HepG2 (cell line): ENCODE results near the gene TMEM218. TPM values are rescaled to one million over a fixed set of nuclear protein-coding genes. Genes with fewer than 3 reads are reported as not detected.

Experiments
- ATAC-seq: fragments of 200-7000 bp; cut with Tn5 transposase; 3 replicates; pipeline ENCODE4 v1.9.1; 2020; ENCODE audit warnings: mild to moderate bottlenecking, moderate library complexity
- BruUV-seq: library from RNA; stranded (reverse); fragments of 400-500 nt; replicated peaks from 2 replicates; lab custom pipeline; 2021; lab: Mats Ljungman, UMichigan
- CTCF ChIA-PET: fragments of 300-600 bp; formaldehyde crosslinking; extraction: SDS; loops from one replicate; lab custom pipeline; 2021; ENCODE audit warnings: low total read pairs, inconsistent platforms, low intra/inter-chr PET ratio; lab: Yijun Ruan, JAX
- POLR2A ChIA-PET: fragments of 350-600 bp; sonication (Branson Sonifier 250); formaldehyde crosslinking; loops from one replicate; lab custom pipeline; 2020; ENCODE audit warnings: antibody characterized with exemption, inconsistent platforms; lab: Yijun Ruan, JAX
- DNase-seq: peaks from one replicate; pipeline ENCODE4 v3.0.0-alpha.2; 2015; ENCODE audit warnings: low spot score
- FAIRE-seq: peaks from 3 replicates; lab custom pipeline; 2011; peaks lifted over from hg19 to GRCh38; lab: Jason Lieb, UNC
- H2AFZ ChIP-seq: one replicate; pipeline ENCODE4 v1.6.1; 2011; ENCODE audit warnings: low read length, inconsistent platforms
- H3K27ac ChIP-seq: fragments of 300-600 bp; 3 replicates; pipeline ENCODE4 v1.8.0; 2011; ENCODE audit warnings: mixed run types, mild to moderate bottlenecking, mixed read lengths, low read length, inconsistent platforms; ENCODE audit not compliant: insufficient read depth; ENCODE audit errors: extremely low read length
- H3K27me3 ChIP-seq, 2 experiments: fragments of 200-600 bp in 1 of 2; 2 replicates in 1 of 2; 3 replicates in 1 of 2; pipeline versions ENCODE4 v1.6.0 to v1.8.0; 2011; ENCODE audit warnings: low read length in 2 of 2, mild to moderate bottlenecking in 2 of 2, moderate library complexity in 2 of 2, inconsistent platforms in 1 of 2; ENCODE audit not compliant: insufficient read depth in 2 of 2, control insufficient read depth in 1 of 2
- H3K36me3 ChIP-seq, 2 experiments: fragments of 200-600 bp in 1 of 2; replicated peaks in 1 of 2; 2 replicates in 1 of 2; 3 replicates in 1 of 2; pipeline versions ENCODE4 v1.5.1 to v1.8.0; 2011; ENCODE audit warnings: low read length in 2 of 2, inconsistent platforms in 1 of 2; ENCODE audit not compliant: insufficient read depth in 2 of 2, control insufficient read depth in 1 of 2
- H3K4me1 ChIP-seq: 2 replicates; pipeline ENCODE4 v1.5.1; 2012; ENCODE audit warnings: low read length, inconsistent platforms; ENCODE audit not compliant: insufficient read depth
- H3K4me2 ChIP-seq: 2 replicates; pipeline ENCODE4 v1.6.0; 2011; ENCODE audit warnings: low read depth, low read length, inconsistent platforms
- H3K4me3 ChIP-seq, 3 experiments: fragments of 200-600 bp in 1 of 3; sonication (generic), shearing (Covaris generic) in 1 of 3; replicated peaks in 1 of 3; 2 replicates each; pipeline ENCODE4 v1.5.1; 2011 to 2016; ENCODE audit warnings: low read length in 3 of 3, inconsistent platforms in 2 of 3, low read depth in 2 of 3, mild to moderate bottlenecking in 2 of 3, control low read depth in 1 of 3, mixed read lengths in 1 of 3; ENCODE audit not compliant: insufficient read depth in 1 of 3
- H3K79me2 ChIP-seq: one replicate; pipeline ENCODE4 v1.6.1; 2011; ENCODE audit warnings: low read length, inconsistent platforms; ENCODE audit not compliant: insufficient read depth
- H3K9ac ChIP-seq: 2 replicates; pipeline ENCODE4 v1.6.0; 2011; ENCODE audit warnings: mild to moderate bottlenecking, low read depth, low read length, inconsistent platforms; ENCODE audit not compliant: insufficient read depth
- H3K9me3 ChIP-seq: 2 replicates; pipeline ENCODE4 v1.5.1; 2012; ENCODE audit warnings: mild to moderate bottlenecking, low read length
- H4K20me1 ChIP-seq: 2 replicates; pipeline ENCODE4 v1.6.0; 2011; ENCODE audit warnings: inconsistent platforms, mild to moderate bottlenecking, low read length, moderate library complexity; ENCODE audit not compliant: insufficient read depth
- MAX ChIP-seq: IDR thresholded peaks from 2 replicates; pipeline ENCODE4 v1.6.1; 2012; ENCODE audit warnings: inconsistent platforms
- SAP130 ChIP-seq: IDR thresholded peaks from 2 replicates; pipeline ENCODE4 v1.6.1; 2016; ENCODE audit warnings: low read depth
- ZNF329 ChIP-seq: sonication (generic); formaldehyde crosslinking; IDR thresholded peaks from 2 replicates; pipeline ENCODE4 v1.9.0; 2021; ENCODE audit warnings: low read depth, mild to moderate bottlenecking, missing genetic modification reagents
- ZNF337 ChIP-seq: sonication (generic); formaldehyde crosslinking; IDR thresholded peaks from 2 replicates; pipeline ENCODE4 v1.5.1; 2020; ENCODE audit warnings: missing genetic modification reagents, low read depth, mild to moderate bottlenecking, borderline replicate concordance
- ZNF615 ChIP-seq: sonication (generic); formaldehyde crosslinking; IDR thresholded peaks from 2 replicates; pipeline ENCODE4 v1.5.0; 2020; ENCODE audit warnings: mild to moderate bottlenecking, missing genetic modification reagents, borderline replicate concordance
- WGBS: methylation state at CpG from one replicate; pipeline ENCODE4 v1.1.6; 2017; ENCODE audit warnings: low lambda C conversion rate; 5-methylcytosine and 5-hydroxymethylcytosine counted together
- in situ Hi-C: cut with HindIII; loops from 2 replicates; pipeline ENCODE4 v1.10.0; 2017; ENCODE audit warnings: low pct_unique_long_range_greater_than_20kb; ENCODE audit not compliant: extremely low pct_ligation_motif_present
- intact Hi-C: fragments of 100-400 bp; cut with micrococcal nuclease; formaldehyde crosslinking; loops from one replicate; pipeline ENCODE4 v1.10.0; 2022; ENCODE audit not compliant: unreplicated experiment
- polyA plus RNA-seq, 8 experiments: library from polyadenylated mRNA; depleted of rRNA in 3 of 8; stranded (reverse) in 7 of 8; unstranded in 1 of 8; fragments of >200 nt; fragmentation: Illumina TruSeq in 4 of 8; extraction: Trizol in 4 of 8; gene quantifications; 2 replicates each; pipeline versions ENCODE4 v1.2.1 to v1.2.3, GENCODE V29; 2011 to 2016; ENCODE audit warnings: low read depth in 4 of 8, missing spikeins in 1 of 8, mixed read lengths in 1 of 8; ENCODE audit not compliant: insufficient read depth in 1 of 8
- total RNA-seq, 5 experiments: library from RNA; depleted of rRNA; stranded (reverse); fragments of >200 nt; fragmentation: Illumina TruSeq; extraction: Trizol; gene quantifications; 2 replicates each; pipeline ENCODE4 v1.2.3, GENCODE V29; 2016; ENCODE audit warnings: low read depth in 1 of 5
- TF ChIP-seq, protein P1 (sequence below): sonication (generic); formaldehyde crosslinking; IDR thresholded peaks from 2 replicates; pipeline ENCODE4 v1.4.0; 2020; ENCODE audit warnings: missing genetic modification reagents, borderline replicate concordance
- TF ChIP-seq, protein P2 (sequence below), 2 experiments: sonication (generic) in 1 of 2; formaldehyde crosslinking in 1 of 2; IDR thresholded peaks; 2 replicates each; pipeline versions ENCODE4 v1.4.0 to v1.6.1; 2018 to 2020; ENCODE audit warnings: missing genetic modification reagents in 2 of 2, borderline replicate concordance in 1 of 2, low read depth in 1 of 2, mild to moderate bottlenecking in 1 of 2, missing biosample characterization in 1 of 2

TMEM218 gene
- total and polyA plus RNA-seq, 2 of the 13 experiments (the other 11 are each of a cell fraction or from before 2014, with no cell fraction given), result 11.8 to 14.0 TPM

DNA sequence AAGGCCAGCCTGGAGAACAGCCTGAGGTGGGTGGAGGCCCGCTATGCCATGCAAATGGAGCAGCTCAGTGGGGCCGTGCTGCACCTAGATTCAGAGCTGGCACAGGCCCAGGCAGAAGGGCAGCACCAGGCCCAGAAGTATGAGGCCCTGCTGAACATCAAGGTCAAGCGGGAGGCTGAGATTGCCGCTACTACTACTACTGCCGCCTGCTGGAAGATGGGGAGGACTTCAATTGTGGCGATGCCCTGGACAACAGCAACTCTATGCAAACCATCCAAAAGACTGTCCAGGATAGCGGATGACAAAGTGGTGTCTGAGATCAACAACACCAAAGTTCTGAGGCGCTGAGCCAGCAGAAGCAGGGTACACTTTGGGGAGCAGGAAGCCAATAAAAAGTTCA is 3.1 kb upstream of the TMEM218 start (continued):
- TF ChIP-seq, protein P1, sequence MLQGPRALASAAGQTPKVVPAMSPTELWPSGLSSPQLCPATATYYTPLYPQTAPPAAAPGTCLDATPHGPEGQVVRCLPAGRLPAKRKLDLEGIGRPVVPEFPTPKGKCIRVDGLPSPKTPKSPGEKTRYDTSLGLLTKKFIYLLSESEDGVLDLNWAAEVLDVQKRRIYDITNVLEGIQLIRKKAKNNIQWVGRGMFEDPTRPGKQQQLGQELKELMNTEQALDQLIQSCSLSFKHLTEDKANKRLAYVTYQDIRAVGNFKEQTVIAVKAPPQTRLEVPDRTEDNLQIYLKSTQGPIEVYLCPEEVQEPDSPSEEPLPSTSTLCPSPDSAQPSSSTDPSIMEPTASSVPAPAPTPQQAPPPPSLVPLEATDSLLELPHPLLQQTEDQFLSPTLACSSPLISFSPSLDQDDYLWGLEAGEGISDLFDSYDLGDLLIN (CRISPR knock-in tag), result no peak
- peak; percentile 24; the same call in 1 of the 2 replicates for TF ChIP-seq SAP130 (CRISPR knock-in tag)
- TF ChIP-seq, protein P2, sequence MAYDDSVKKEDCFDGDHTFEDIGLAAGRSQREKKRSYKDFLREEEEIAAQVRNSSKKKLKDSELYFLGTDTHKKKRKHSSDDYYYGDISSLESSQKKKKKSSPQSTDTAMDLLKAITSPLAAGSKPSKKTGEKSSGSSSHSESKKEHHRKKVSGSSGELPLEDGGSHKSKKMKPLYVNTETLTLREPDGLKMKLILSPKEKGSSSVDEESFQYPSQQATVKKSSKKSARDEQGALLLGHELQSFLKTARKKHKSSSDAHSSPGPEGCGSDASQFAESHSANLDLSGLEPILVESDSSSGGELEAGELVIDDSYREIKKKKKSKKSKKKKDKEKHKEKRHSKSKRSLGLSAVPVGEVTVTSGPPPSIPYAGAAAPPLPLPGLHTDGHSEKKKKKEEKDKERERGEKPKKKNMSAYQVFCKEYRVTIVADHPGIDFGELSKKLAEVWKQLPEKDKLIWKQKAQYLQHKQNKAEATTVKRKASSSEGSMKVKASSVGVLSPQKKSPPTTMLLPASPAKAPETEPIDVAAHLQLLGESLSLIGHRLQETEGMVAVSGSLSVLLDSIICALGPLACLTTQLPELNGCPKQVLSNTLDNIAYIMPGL (CRISPR knock-in tag; IDR thresholded peaks at IDR 0.05; ENCODE audit: borderline replicate concordance in 1 of 2, low read depth in 1 of 2), result peak in 1 of 2 experiments; percentile 59; a peak in 1 of 4 replicates
- TF ChIP-seq, all 625 proteins: peak for 19

DNA sequence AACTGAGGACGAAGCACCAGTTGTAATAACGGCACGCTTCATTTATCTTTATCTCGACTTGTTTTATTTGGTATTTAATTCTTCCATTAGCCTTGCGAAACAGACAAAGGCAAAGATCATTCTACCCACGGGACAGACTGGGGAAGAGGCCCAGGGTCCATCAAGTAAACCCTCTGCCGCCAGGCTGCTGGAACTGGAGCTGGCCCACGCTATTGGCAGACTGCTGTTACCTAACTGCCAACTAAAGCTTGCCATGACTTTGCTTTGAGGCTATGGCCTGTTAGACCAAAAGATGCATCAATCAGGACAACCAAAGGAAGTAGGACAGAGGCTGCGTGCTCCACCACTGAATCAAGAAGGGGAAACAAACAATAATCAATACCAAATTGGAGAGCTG is 780 bp upstream of the TMEM218 start:
- intact Hi-C loops, result no loop called here
- Histone ChIP-seq H3K79me2 (peaks cover 3% of the 10 kb centered on the region), H3K4me2 (peak overlapping the region; percentile 81), H4K20me1 (no peaks in the 10 kb centered on the region), H3K9me3 (no peaks in the 10 kb centered on the region), H2AFZ (peak overlapping the region; percentile 32), H3K27me3 (no peaks in the 10 kb centered on the region; a peak in 1 of 5 replicates), H3K9ac (0 out of 2 replicates have a peak overlapping the region, but pooled peaks have one; percentile 32), H3K4me3 (peak overlapping the region; percentile 23 to 84 (median 57)), H3K27ac (peak overlapping the region; percentile 38), H3K36me3 (no peaks in the 10 kb centered on the region), H3K4me1 (peaks cover 14% of the 10 kb centered on the region)
- ATAC-seq, result no peak
- BruUV-seq, result TSS peak; percentile 87
- in situ Hi-C loops, result no loop called here
- 33% methylated on average over 9 of the region's 9 CpGs for WGBS
- TF ChIP-seq ZNF329 (CRISPR knock-in tag) (no peak), MAX (0 out of 2 replicates have a peak, but pooled peaks have one; percentile 32), ZNF337 (0 out of 2 replicates have a peak, but pooled peaks have one; percentile 45), ZNF615 (CRISPR knock-in tag) (0 out of 2 replicates have a peak, but pooled peaks have one; percentile 31)
- no peak for DNase-seq
- CTCF ChIA-PET, result interaction anchor here (1.7 kb wide), 1 partner anchor 21 kb away, joined by 7 read pairs; no protein-coding TSS in a partner anchor
- POLR2A ChIA-PET, result interaction anchor here (0.7 to 3.5 kb wide), 13 partner anchors 12 to 490 kb away, joined by 3 to 36 read pairs (median 5); partner anchors contain the start of genes CCDC15 and STT3A
- no peak for FAIRE-seq
